Amniotic epithelial cell (primary cell): ENCODE results near the gene ANTKMT.

Source experiments
- DNase-seq: peaks from one replicate; pipeline ENCODE4 v3.0.0-alpha.2; 2010; ENCODE audit warnings: low read depth

ANTKMT gene

DNA sequence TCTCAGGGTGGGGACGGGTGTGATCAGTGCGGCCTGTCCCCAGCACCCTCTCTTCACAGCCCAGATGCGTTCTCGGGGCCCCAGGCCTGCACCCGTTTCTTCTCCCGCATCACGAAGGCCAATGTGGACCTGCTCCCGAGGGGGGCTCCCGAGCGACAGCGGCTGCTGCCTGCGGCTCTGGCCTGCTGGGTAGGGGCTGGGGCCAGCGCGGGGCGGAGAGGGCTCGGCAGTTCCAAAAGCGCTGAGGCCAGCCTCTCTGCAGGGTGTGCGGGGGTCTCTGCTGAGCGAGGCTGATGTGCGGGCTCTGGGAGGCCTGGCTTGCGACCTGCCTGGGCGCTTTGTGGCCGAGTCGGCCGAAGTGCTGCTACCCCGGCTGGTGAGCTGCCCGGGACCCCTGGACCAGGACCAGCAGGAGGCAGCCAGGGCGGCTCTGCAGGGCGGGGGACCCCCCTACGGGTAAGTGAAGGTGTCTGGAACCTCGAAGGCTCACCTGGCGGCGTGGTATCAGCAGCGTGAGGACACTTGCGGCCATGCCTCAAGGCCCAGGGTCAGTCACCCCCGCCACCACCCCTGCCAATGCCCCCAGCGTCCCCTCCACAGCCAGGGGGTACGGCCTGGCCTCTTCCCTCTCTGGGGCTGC is 44.0 kb downstream of the ANTKMT start:
- no peak for DNase-seq

DNA sequence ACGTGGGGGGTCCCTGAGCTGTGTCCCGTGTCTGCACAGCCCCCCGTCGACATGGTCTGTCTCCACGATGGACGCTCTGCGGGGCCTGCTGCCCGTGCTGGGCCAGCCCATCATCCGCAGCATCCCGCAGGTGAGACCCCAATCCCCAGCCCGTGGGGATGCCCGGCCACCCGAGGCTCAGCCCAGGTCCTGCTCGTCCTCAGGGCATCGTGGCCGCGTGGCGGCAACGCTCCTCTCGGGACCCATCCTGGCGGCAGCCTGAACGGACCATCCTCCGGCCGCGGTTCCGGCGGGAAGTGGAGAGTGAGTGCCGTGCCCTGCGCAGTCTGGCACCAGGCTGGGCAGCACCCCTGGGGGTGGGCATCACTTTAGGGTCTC is 44.5 kb downstream of the ANTKMT start:
- DNase-seq = no peak

DNA sequence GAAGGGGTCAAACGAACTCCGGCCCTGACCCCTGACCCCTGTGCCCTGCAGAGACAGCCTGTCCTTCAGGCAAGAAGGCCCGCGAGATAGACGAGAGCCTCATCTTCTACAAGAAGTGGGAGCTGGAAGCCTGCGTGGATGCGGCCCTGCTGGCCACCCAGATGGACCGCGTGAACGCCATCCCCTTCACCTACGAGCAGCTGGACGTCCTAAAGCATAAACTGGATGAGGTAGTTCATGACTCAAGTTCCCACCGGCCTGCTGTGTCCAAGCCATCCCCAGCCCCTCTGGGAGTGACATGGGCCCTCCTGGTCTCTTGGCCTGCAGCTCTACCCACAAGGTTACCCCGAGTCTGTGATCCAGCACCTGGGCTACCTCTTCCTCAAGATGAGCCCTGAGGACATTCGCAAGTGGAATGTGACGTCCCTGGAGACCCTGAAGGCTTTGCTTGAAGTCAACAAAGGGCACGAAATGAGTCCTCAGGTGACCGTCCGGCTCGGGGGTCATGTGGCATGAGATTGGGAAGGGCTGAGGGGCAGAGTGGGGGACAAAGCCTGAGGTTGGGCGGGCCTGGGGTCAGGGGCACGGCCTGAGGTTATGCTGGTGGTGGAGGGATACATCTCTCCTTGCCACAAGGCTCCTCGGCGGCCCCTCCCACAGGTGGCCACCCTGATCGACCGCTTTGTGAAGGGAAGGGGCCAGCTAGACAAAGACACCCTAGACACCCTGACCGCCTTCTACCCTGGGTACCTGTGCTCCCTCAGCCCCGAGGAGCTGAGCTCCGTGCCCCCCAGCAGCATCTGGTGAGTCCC is 45.3 kb downstream of the ANTKMT start:
- no peak for DNase-seq

GRCh38 chr16:766820-767640 is 46.1 kb downstream of the ANTKMT start:
- DNase-seq = no peak

GRCh38 chr16:767743-768235 is 46.8 kb downstream of the ANTKMT start:
- DNase-seq = no peak

GRCh38 chr16:768428-768827 is 47.5 kb downstream of the ANTKMT start:
- DNase-seq = no peak

- DNase-seq = no peak
Measured at GRCh38 chr16:769184-769784, 48.3 kb downstream of the ANTKMT start.

DNA sequence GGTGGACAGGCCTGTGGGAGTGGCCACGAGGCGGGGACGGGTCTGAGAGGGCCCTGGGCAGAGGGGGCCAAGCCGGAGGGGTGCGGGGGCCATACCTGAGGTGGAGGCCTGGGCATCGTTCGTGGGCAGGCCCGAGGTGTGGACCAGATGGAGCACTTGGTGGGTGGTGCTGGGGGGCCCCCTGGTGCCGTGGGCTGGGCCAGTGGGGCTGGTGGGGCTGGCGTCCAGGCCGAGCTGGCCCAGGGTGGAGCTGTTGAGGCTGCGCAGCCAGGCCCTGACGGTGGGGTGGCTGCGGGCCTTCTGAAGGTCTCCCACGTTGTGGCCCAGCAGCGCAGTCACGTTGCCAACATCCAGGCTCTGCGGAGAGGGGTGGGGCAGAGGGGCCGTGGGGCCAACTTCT is 49.0 kb downstream of the ANTKMT start:
- no peak for DNase-seq

- no peak for DNase-seq
Measured at GRCh38 chr16:770411-770810, 49.5 kb downstream of the ANTKMT start.
